ENCODE results near the gene DSN1.

DSN1 gene

GRCh38 chr20:36786246-36786645 is 12.7 kb upstream of the DSN1 start:
- no peak for DNase-seq (ENCODE audit: extremely low read depth, low read depth)
- H3K4me3 ChIP-seq (replicated peaks; ENCODE audit: low read depth, low read length) = no peak overlapping the region
- TF ChIP-seq CTCF (IDR thresholded peaks at IDR 0.05; ENCODE audit: low read depth, low read length, missing control alignments) = no peak

GRCh38 chr20:36785308-36785707 is 11.7 kb upstream of the DSN1 start:
- TF ChIP-seq CTCF (IDR thresholded peaks at IDR 0.05; ENCODE audit: low read depth, low read length, missing control alignments) = no peak
- DNase-seq (ENCODE audit: extremely low read depth, low read depth) = no peak
- no peak overlapping the region for H3K4me3 ChIP-seq (replicated peaks; ENCODE audit: low read depth, low read length)

- no peak overlapping the region for H3K4me3 ChIP-seq (replicated peaks; ENCODE audit: low read depth, low read length)
- no peak for DNase-seq (ENCODE audit: extremely low read depth, low read depth)
- no peak for TF ChIP-seq CTCF (IDR thresholded peaks at IDR 0.05; ENCODE audit: low read depth, low read length, missing control alignments)
Observed at GRCh38 chr20:36784900-36785299, 11.3 kb upstream of the DSN1 start.

- no peak for TF ChIP-seq CTCF (IDR thresholded peaks at IDR 0.05; ENCODE audit: low read depth, low read length, missing control alignments)
Observed at GRCh38 chr20:36784116-36784515, 10.6 kb upstream of the DSN1 start.

GRCh38 chr20:36779656-36780025 is 6.1 kb upstream of the DSN1 start:
- no peak for TF ChIP-seq CTCF (IDR thresholded peaks at IDR 0.05; ENCODE audit: low read depth, low read length, missing control alignments)
- no peak for DNase-seq (ENCODE audit: extremely low read depth, low read depth)
- no peak overlapping the region for H3K4me3 ChIP-seq (replicated peaks; ENCODE audit: low read depth, low read length)

More at GRCh38 chr20:36784116-36784515, 10.6 kb upstream of the DSN1 start:
- no peak for DNase-seq (ENCODE audit: extremely low read depth, low read depth)
- H3K4me3 ChIP-seq (replicated peaks; ENCODE audit: low read depth, low read length) = no peak overlapping the region

- no peak overlapping the region for H3K4me3 ChIP-seq (replicated peaks; ENCODE audit: low read depth, low read length)
- no peak for DNase-seq (ENCODE audit: extremely low read depth, low read depth)
- TF ChIP-seq CTCF (IDR thresholded peaks at IDR 0.05; ENCODE audit: low read depth, low read length, missing control alignments) = no peak
Observed at GRCh38 chr20:36778831-36779655, 5.5 kb upstream of the DSN1 start.

- TF ChIP-seq CTCF (IDR thresholded peaks at IDR 0.05; ENCODE audit: low read depth, low read length, missing control alignments) = no peak
- DNase-seq (ENCODE audit: extremely low read depth, low read depth) = no peak
- no peak overlapping the region for H3K4me3 ChIP-seq (replicated peaks; ENCODE audit: low read depth, low read length)
Observed at GRCh38 chr20:36777576-36777975, 4.0 kb upstream of the DSN1 start.

Measured in HFF-Myc (cell line).